HepG2 (cell line): ENCODE data around the gene GFER. TPM values are rescaled to one million over a fixed set of nuclear protein-coding genes. Genes with fewer than 3 reads are reported as not detected.
A peak's percentile ranks its signal among the peaks of the same experiment; 100 is the strongest.

Experiments used
- ATF1 ChIP-seq: IDR thresholded peaks from 2 replicates; pipeline ENCODE4 v1.6.1; 2016; ENCODE audit warnings: mild to moderate bottlenecking, control low read depth
- CREM ChIP-seq, 2 experiments: sonication (generic) in 1 of 2; formaldehyde crosslinking in 1 of 2; IDR thresholded peaks; 2 replicates each; pipeline versions ENCODE4 v1.4.0 to v1.6.1; 2016 to 2020; ENCODE audit warnings: antibody characterized with exemption in 1 of 2, mild to moderate bottlenecking in 1 of 2, missing genetic modification reagents in 1 of 2
- DMAP1 ChIP-seq: IDR thresholded peaks from 2 replicates; pipeline ENCODE4 v1.6.1; 2016
- GABPB1 ChIP-seq: IDR thresholded peaks from 2 replicates; pipeline ENCODE4 v1.6.1; 2016; ENCODE audit warnings: mild to moderate bottlenecking, missing genetic modification reagents, moderate library complexity, missing compliant biosample characterization
- GATAD1 ChIP-seq: IDR thresholded peaks from 2 replicates; pipeline ENCODE4 v1.6.1; 2016; ENCODE audit warnings: missing genetic modification reagents, missing compliant biosample characterization
- LRRFIP1 ChIP-seq: sonication (generic); formaldehyde crosslinking; conservative IDR thresholded peaks from 2 replicates; pipeline ENCODE4 v1.4.0; 2020; ENCODE audit warnings: missing genetic modification reagents
- MAF1 ChIP-seq: sonication (generic); formaldehyde crosslinking; IDR thresholded peaks from 2 replicates; pipeline ENCODE4 v1.5.0; 2020; ENCODE audit warnings: missing genetic modification reagents, borderline replicate concordance
- MLLT10 ChIP-seq: sonication (generic); formaldehyde crosslinking; IDR thresholded peaks from 2 replicates; pipeline ENCODE4 v1.4.0; 2020; ENCODE audit warnings: missing genetic modification reagents
- NFE2L2 ChIP-seq: fragments of 150-350 bp; IDR thresholded peaks from 2 replicates; pipeline ENCODE4 v1.6.1; 2014; ENCODE audit warnings: low read length
- SATB2 ChIP-seq: sonication (generic); formaldehyde crosslinking; IDR thresholded peaks from 2 replicates; pipeline ENCODE4 v1.5.0; 2020; ENCODE audit warnings: missing genetic modification reagents
- SOX13 ChIP-seq, 3 experiments: fragments of 450-650 bp in 1 of 3; sonication (generic) in 1 of 3; formaldehyde crosslinking in 1 of 3; IDR thresholded peaks in 2 of 3; conservative IDR thresholded peaks in 1 of 3; 2 replicates each; pipeline versions ENCODE4 v1.5.0 to v1.6.1; 2016 to 2020; ENCODE audit warnings: antibody characterized with exemption in 1 of 3, mild to moderate bottlenecking in 1 of 3, missing compliant biosample characterization in 1 of 3, missing genetic modification reagents in 1 of 3, moderate library complexity in 1 of 3
- SPEN ChIP-seq: sonication (generic); formaldehyde crosslinking; IDR thresholded peaks from 2 replicates; pipeline ENCODE4 v1.5.1; 2020; ENCODE audit warnings: low read depth, mild to moderate bottlenecking, missing genetic modification reagents
- SYNCRIP ChIP-seq: fragments of 200-400 bp; formaldehyde crosslinking; IDR thresholded peaks from 2 replicates; pipeline ENCODE4 v1.6.1; 2018; ENCODE audit warnings: mild to moderate bottlenecking, low read depth, low read length; ENCODE audit not compliant: insufficient read depth
- TP53 ChIP-seq: sonication (generic); formaldehyde crosslinking; conservative IDR thresholded peaks from 2 replicates; pipeline ENCODE4 v1.4.0; 2020; ENCODE audit warnings: missing genetic modification reagents
- ZBTB38 ChIP-seq: sonication (generic); formaldehyde crosslinking; IDR thresholded peaks from 2 replicates; pipeline ENCODE4 v1.5.1; 2020; ENCODE audit warnings: mild to moderate bottlenecking, missing genetic modification reagents
- ZC3H13 ChIP-seq: sonication (generic); formaldehyde crosslinking; IDR thresholded peaks from 2 replicates; pipeline ENCODE4 v1.8.1; 2023; ENCODE audit warnings: mild to moderate bottlenecking, missing genetic modification reagents, moderate library complexity
- ZNF121 ChIP-seq: sonication (generic); formaldehyde crosslinking; IDR thresholded peaks from 2 replicates; pipeline ENCODE4 v1.5.0; 2020; ENCODE audit warnings: mild to moderate bottlenecking, missing genetic modification reagents
- ZNF20 ChIP-seq: sonication (generic); formaldehyde crosslinking; IDR thresholded peaks from 2 replicates; pipeline ENCODE4 v1.4.0; 2020; ENCODE audit warnings: mild to moderate bottlenecking, moderate library complexity, missing genetic modification reagents
- ZNF724P ChIP-seq: sonication (generic); formaldehyde crosslinking; IDR thresholded peaks from 2 replicates; pipeline ENCODE4 v1.8.0; 2022; ENCODE audit warnings: missing genetic modification reagents, borderline replicate concordance
- ZNF883 ChIP-seq: sonication (generic); formaldehyde crosslinking; IDR thresholded peaks from 2 replicates; pipeline ENCODE4 v1.5.1; 2020; ENCODE audit warnings: mild to moderate bottlenecking, missing genetic modification reagents; ENCODE audit errors: not compliant biosample characterization
- polyA plus RNA-seq, 8 experiments: library from polyadenylated mRNA; depleted of rRNA in 3 of 8; stranded (reverse) in 7 of 8; unstranded in 1 of 8; fragments of >200 nt; fragmentation: Illumina TruSeq in 4 of 8; extraction: Trizol in 4 of 8; gene quantifications; 2 replicates each; pipeline versions ENCODE4 v1.2.1 to v1.2.3, GENCODE V29; 2011 to 2016; ENCODE audit warnings: low read depth in 4 of 8, missing spikeins in 1 of 8, mixed read lengths in 1 of 8; ENCODE audit not compliant: insufficient read depth in 1 of 8
- total RNA-seq, 5 experiments: library from RNA; depleted of rRNA; stranded (reverse); fragments of >200 nt; fragmentation: Illumina TruSeq; extraction: Trizol; gene quantifications; 2 replicates each; pipeline ENCODE4 v1.2.3, GENCODE V29; 2016; ENCODE audit warnings: low read depth in 1 of 5
- TF ChIP-seq, protein P1 (sequence below): sonication (generic); formaldehyde crosslinking; IDR thresholded peaks from 2 replicates; pipeline ENCODE4 v1.4.0; 2020; ENCODE audit warnings: missing genetic modification reagents, borderline replicate concordance
- TF ChIP-seq, protein P2 (sequence below): sonication (generic); formaldehyde crosslinking; IDR thresholded peaks from 2 replicates; pipeline ENCODE4 v1.8.0; 2022; ENCODE audit warnings: mild to moderate bottlenecking, missing genetic modification reagents

GFER gene
- total and polyA plus RNA-seq, 2 of the 13 experiments (the other 11 are each of a cell fraction or from before 2014, with no cell fraction given), result 28.6 to 71.7 TPM

GRCh38 chr16:1964506-1965395, 19.2 kb upstream of the GFER start, which contains the start of gene RPS2 (continued):
- TF ChIP-seq, protein P1, sequence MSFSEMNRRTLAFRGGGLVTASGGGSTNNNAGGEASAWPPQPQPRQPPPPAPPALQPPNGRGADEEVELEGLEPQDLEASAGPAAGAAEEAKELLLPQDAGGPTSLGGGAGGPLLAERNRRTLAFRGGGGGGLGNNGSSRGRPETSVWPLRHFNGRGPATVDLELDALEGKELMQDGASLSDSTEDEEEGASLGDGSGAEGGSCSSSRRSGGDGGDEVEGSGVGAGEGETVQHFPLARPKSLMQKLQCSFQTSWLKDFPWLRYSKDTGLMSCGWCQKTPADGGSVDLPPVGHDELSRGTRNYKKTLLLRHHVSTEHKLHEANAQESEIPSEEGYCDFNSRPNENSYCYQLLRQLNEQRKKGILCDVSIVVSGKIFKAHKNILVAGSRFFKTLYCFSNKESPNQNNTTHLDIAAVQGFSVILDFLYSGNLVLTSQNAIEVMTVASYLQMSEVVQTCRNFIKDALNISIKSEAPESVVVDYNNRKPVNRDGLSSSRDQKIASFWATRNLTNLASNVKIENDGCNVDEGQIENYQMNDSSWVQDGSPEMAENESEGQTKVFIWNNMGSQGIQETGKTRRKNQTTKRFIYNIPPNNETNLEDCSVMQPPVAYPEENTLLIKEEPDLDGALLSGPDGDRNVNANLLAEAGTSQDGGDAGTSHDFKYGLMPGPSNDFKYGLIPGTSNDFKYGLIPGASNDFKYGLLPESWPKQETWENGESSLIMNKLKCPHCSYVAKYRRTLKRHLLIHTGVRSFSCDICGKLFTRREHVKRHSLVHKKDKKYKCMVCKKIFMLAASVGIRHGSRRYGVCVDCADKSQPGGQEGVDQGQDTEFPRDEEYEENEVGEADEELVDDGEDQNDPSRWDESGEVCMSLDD (CRISPR knock-in tag), result 0 out of 2 replicates have a peak, but pooled peaks have one; percentile 46
- peak; percentile 89 for TF ChIP-seq GABPB1 (CRISPR knock-in tag)
- 0 out of 2 replicates have a peak, but pooled peaks have one; percentile 81 for TF ChIP-seq MAF1 (CRISPR knock-in tag)
- TF ChIP-seq ZBTB38 (CRISPR knock-in tag), result peak; percentile 98
- peak; percentile 99 for TF ChIP-seq SPEN (CRISPR knock-in tag)
- 0 out of 2 replicates have a peak, but pooled peaks have one; percentile 14 for TF ChIP-seq ZNF121
- 0 out of 2 replicates have a peak, but pooled peaks have one; percentile 31 for TF ChIP-seq ZNF20
- TF ChIP-seq ATF1, result peak; percentile 96
- peak; percentile 81; the same call in 1 of the 2 replicates for TF ChIP-seq TP53 (CRISPR knock-in tag)
- no peak; the same call in 1 of the 2 replicates for TF ChIP-seq ZNF724P (CRISPR knock-in tag)
- TF ChIP-seq, protein P2, sequence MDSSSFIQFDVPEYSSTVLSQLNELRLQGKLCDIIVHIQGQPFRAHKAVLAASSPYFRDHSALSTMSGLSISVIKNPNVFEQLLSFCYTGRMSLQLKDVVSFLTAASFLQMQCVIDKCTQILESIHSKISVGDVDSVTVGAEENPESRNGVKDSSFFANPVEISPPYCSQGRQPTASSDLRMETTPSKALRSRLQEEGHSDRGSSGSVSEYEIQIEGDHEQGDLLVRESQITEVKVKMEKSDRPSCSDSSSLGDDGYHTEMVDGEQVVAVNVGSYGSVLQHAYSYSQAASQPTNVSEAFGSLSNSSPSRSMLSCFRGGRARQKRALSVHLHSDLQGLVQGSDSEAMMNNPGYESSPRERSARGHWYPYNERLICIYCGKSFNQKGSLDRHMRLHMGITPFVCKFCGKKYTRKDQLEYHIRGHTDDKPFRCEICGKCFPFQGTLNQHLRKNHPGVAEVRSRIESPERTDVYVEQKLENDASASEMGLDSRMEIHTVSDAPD (CRISPR knock-in tag), result no peak
- TF ChIP-seq DMAP1 (CRISPR knock-in tag), result peak; percentile 94
- TF ChIP-seq SOX13 (IDR thresholded peaks at IDR 0.05), result no peak
- TF ChIP-seq SOX13 (CRISPR knock-in tag; conservative IDR thresholded peaks at IDR 0.05 in 1 of 2, IDR thresholded peaks at IDR 0.05 in 1 of 2), result no peak; a peak in 1 of 4 replicates
- TF ChIP-seq CREM (IDR thresholded peaks at IDR 0.05), result peak; percentile 98
- TF ChIP-seq CREM (CRISPR knock-in tag; IDR thresholded peaks at IDR 0.05), result peak; percentile 64; the same call in 1 of the 2 replicates
- TF ChIP-seq SYNCRIP, result no peak
- TF ChIP-seq ZC3H13, result peak; percentile 74
- TF ChIP-seq NFE2L2, result no peak
- TF ChIP-seq MLLT10, result no peak
- TF ChIP-seq GATAD1 (CRISPR knock-in tag), result peak; percentile 95
- peak; percentile 68 for TF ChIP-seq ZNF883 (CRISPR knock-in tag)
- 0 out of 2 replicates have a peak, but pooled peaks have one; percentile 75 for TF ChIP-seq SATB2 (CRISPR knock-in tag)
- no peak for TF ChIP-seq LRRFIP1
